ENCODE data around the gene CHAC1.

Gene CHAC1

GRCh38 chr15:40981186-40981585, 27.9 kb downstream of the CHAC1 start:
- no peak for DNase-seq (ENCODE audit: insufficient read length, low spot score)
- no peak for FAIRE-seq

GRCh38 chr15:40982855-40983254, 29.6 kb downstream of the CHAC1 start:
- peak; percentile 43 for DNase-seq (ENCODE audit: insufficient read length, low spot score)
- FAIRE-seq: no peak

GRCh38 chr15:40984406-40984805, 31.1 kb downstream of the CHAC1 start:
- DNase-seq (ENCODE audit: insufficient read length, low spot score): no peak
- FAIRE-seq: no peak

- no peak for FAIRE-seq
- DNase-seq (ENCODE audit: insufficient read length, low spot score): no peak
Measured at GRCh38 chr15:40984964-40985363, 31.7 kb downstream of the CHAC1 start.

GRCh38 chr15:40985541-40986330, 32.5 kb downstream of the CHAC1 start:
- FAIRE-seq (no peak), DNase-seq (ENCODE audit: insufficient read length, low spot score) (no peak)

GRCh38 chr15:40986820-40987219, 33.5 kb downstream of the CHAC1 start:
- DNase-seq (ENCODE audit: insufficient read length, low spot score): no peak

GRCh38 chr15:40988156-40988555, 34.9 kb downstream of the CHAC1 start:
- DNase-seq (ENCODE audit: insufficient read length, low spot score) (no peak), FAIRE-seq (no peak)

More at GRCh38 chr15:40986820-40987219, 33.5 kb downstream of the CHAC1 start:
- FAIRE-seq: no peak

- DNase-seq (ENCODE audit: insufficient read length, low spot score): no peak
- FAIRE-seq: no peak
Measured at GRCh38 chr15:40990080-40990479, 36.8 kb downstream of the CHAC1 start.

- no peak for DNase-seq (ENCODE audit: insufficient read length, low spot score)
Measured at GRCh38 chr15:40990789-40991188, 37.5 kb downstream of the CHAC1 start.

GRCh38 chr15:40991355-40991754, 38.1 kb downstream of the CHAC1 start:
- FAIRE-seq: no peak
- no peak for DNase-seq (ENCODE audit: insufficient read length, low spot score)

More at GRCh38 chr15:40990789-40991188, 37.5 kb downstream of the CHAC1 start:
- no peak for FAIRE-seq

GRCh38 chr15:40992241-40992741, 39.0 kb downstream of the CHAC1 start:
- FAIRE-seq: no peak
- DNase-seq (ENCODE audit: insufficient read length, low spot score): no peak

- FAIRE-seq: no peak
- no peak for DNase-seq (ENCODE audit: insufficient read length, low spot score)
Measured at GRCh38 chr15:40992825-40993224, 39.6 kb downstream of the CHAC1 start.

- DNase-seq (ENCODE audit: insufficient read length, low spot score) (no peak), FAIRE-seq (no peak)
Measured at GRCh38 chr15:40995656-40996055, 42.4 kb downstream of the CHAC1 start.

- DNase-seq (ENCODE audit: insufficient read length, low spot score) (peak; percentile 65), FAIRE-seq (no peak)
Measured at GRCh38 chr15:40999190-40999589, 45.9 kb downstream of the CHAC1 start.

GRCh38 chr15:41001524-41002214, 48.4 kb downstream of the CHAC1 start:
- FAIRE-seq: no peak
- no peak for DNase-seq (ENCODE audit: insufficient read length, low spot score)

GRCh38 chr15:41004490-41004889, 51.2 kb downstream of the CHAC1 start:
- DNase-seq (ENCODE audit: insufficient read length, low spot score): no peak

More at GRCh38 chr15:41004490-41004889, 51.2 kb downstream of the CHAC1 start:
- no peak for FAIRE-seq

Measured in HTR-8/SVneo (cell line).